Loucy (cell line): ENCODE results near the gene GPR173.

Source experiments
- H2AFZ ChIP-seq: fragments of 200-600 bp; sonication (generic); 2 replicates; pipeline ENCODE4 v1.6.0; 2016; ENCODE audit warnings: antibody characterized with exemption, mild to moderate bottlenecking, low read length, moderate library complexity
- H3F3A ChIP-seq: fragments of 200-600 bp; 2 replicates; pipeline ENCODE4 v1.6.0; 2016; ENCODE audit warnings: antibody characterized with exemption, low read depth, mild to moderate bottlenecking
- H3K27me3 ChIP-seq: fragments of 200-600 bp; sonication (generic); 2 replicates; pipeline ENCODE4 v1.6.1; 2014; ENCODE audit warnings: low read length, mild to moderate bottlenecking; ENCODE audit not compliant: insufficient read depth, poor library complexity, severe bottlenecking
- H3K36me3 ChIP-seq: fragments of 200-600 bp; sonication (generic); 2 replicates; pipeline ENCODE4 v1.6.1; 2016; ENCODE audit warnings: low read length; ENCODE audit not compliant: insufficient read depth
- H3K4me1 ChIP-seq: fragments of 200-600 bp; sonication (generic); 2 replicates; pipeline ENCODE4 v1.5.1; 2014; ENCODE audit warnings: low read length, mild to moderate bottlenecking; ENCODE audit not compliant: insufficient read depth, poor library complexity, severe bottlenecking
- H3K4me2 ChIP-seq: fragments of 200-600 bp; sonication (generic); 2 replicates; pipeline ENCODE4 v1.6.0; 2014; ENCODE audit warnings: antibody characterized with exemption, low read length, low read depth, mild to moderate bottlenecking; ENCODE audit not compliant: poor library complexity, severe bottlenecking
- H3K4me3 ChIP-seq: fragments of 200-600 bp; sonication (generic); 2 replicates; pipeline ENCODE4 v1.5.1; 2014; ENCODE audit warnings: low read length, mild to moderate bottlenecking, mixed read lengths; ENCODE audit not compliant: poor library complexity, severe bottlenecking
- H3K79me2 ChIP-seq: fragments of 200-600 bp; sonication (generic); 2 replicates; pipeline ENCODE4 v1.6.1; 2014; ENCODE audit warnings: low read length; ENCODE audit not compliant: insufficient read depth
- H3K9ac ChIP-seq: fragments of 200-600 bp; sonication (generic); 2 replicates; pipeline ENCODE4 v1.6.0; 2014; ENCODE audit warnings: mild to moderate bottlenecking, low read depth, low read length, moderate library complexity; ENCODE audit not compliant: poor library complexity, severe bottlenecking
- H3K9me2 ChIP-seq: fragments of 200-600 bp; sonication (generic); replicated peaks from 2 replicates; pipeline ENCODE4 v1.6.1; 2016; ENCODE audit warnings: low read depth, low read length, mixed read lengths
- H3K9me3 ChIP-seq: fragments of 200-600 bp; sonication (generic); 2 replicates; pipeline ENCODE4 v1.6.1; 2014; ENCODE audit warnings: mild to moderate bottlenecking, antibody characterized with exemption, low read length, low read depth; ENCODE audit not compliant: insufficient read depth
- H4K20me1 ChIP-seq: fragments of 200-600 bp; sonication (generic); 2 replicates; pipeline ENCODE4 v1.6.0; 2014; ENCODE audit warnings: antibody characterized with exemption, low read length, mild to moderate bottlenecking; ENCODE audit not compliant: insufficient read depth, poor library complexity, severe bottlenecking
- EZH2phosphoT487 ChIP-seq: fragments of 200-600 bp; IDR thresholded peaks from 2 replicates; pipeline ENCODE4 v1.6.1; 2018; ENCODE audit warnings: antibody characterized with exemption, mild to moderate bottlenecking, moderate library complexity, borderline replicate concordance
- TF ChIP-seq, protein P1 (sequence below): fragments of 200-600 bp; sonication (generic); conservative IDR thresholded peaks from 2 replicates; pipeline ENCODE4 v1.5.1; 2014; ENCODE audit warnings: mild to moderate bottlenecking, antibody characterized with exemption, low read length

GPR173 gene

DNA sequence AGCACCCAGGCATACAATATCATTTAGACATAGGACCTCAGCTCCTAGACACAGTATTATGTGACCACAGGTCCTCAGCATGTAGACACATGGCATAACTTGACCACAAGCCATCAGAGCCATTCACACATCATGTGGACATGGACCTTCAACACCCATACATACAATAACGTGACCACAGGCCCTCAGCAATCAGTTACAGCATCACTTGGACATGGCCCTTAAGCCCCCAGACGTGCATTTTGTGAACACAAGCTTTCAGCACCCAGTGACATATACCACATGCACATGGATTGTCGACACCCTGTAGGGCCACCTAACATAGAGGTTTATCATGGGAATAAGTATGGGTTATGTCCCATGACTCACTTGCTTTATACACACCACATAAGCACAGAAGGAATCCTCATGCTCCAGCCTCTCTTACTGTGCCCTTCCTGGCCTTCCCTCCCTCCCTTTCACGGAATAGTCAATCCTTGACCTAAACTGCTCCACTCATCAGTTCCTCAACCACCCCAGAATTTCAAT is 35.5 kb downstream of the GPR173 start:
- H3K4me3 ChIP-seq: peak overlapping the region; percentile 79

DNA sequence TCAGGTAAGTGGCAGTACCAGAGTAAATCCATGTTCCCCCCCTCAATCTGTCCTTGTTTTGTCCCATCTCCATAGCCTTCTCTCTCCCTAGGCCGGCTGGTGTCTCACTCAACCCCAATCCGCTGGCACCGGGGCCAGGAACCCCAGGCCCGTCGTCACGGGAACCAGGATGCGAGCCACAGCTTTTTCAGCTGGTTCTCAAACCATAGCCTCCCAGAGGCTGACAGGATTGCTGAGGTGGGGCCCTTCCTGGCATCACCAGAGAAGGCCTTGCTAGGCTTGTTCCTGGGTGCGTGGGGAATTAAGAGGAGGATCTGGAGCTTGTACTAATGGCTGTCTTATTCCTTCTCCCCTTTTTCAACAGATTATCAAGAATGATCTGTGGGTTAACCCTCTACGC is 36.3 kb downstream of the GPR173 start:
- Histone ChIP-seq H3K4me1 (no peaks in the 10 kb centered on the region), H3K27me3 (no peaks in the 10 kb centered on the region), H4K20me1 (peaks cover 7% of the 10 kb centered on the region), H3K36me3 (peaks cover 5% of the 10 kb centered on the region; the same call in 1 of the 2 replicates), H3K4me2 (no peak overlapping the region), H3K9me2 (no peaks in the 10 kb centered on the region), H3F3A (no peaks in the 10 kb centered on the region), H3K79me2 (peaks cover 17% of the 10 kb centered on the region; the same call in 1 of the 2 replicates), H2AFZ (no peak overlapping the region), H3K9ac (no peak overlapping the region), H3K9me3 (no peaks in the 10 kb centered on the region), H3K4me3 (no peak overlapping the region)
- no peak for TF ChIP-seq EZH2phosphoT487
- TF ChIP-seq, protein P1, sequence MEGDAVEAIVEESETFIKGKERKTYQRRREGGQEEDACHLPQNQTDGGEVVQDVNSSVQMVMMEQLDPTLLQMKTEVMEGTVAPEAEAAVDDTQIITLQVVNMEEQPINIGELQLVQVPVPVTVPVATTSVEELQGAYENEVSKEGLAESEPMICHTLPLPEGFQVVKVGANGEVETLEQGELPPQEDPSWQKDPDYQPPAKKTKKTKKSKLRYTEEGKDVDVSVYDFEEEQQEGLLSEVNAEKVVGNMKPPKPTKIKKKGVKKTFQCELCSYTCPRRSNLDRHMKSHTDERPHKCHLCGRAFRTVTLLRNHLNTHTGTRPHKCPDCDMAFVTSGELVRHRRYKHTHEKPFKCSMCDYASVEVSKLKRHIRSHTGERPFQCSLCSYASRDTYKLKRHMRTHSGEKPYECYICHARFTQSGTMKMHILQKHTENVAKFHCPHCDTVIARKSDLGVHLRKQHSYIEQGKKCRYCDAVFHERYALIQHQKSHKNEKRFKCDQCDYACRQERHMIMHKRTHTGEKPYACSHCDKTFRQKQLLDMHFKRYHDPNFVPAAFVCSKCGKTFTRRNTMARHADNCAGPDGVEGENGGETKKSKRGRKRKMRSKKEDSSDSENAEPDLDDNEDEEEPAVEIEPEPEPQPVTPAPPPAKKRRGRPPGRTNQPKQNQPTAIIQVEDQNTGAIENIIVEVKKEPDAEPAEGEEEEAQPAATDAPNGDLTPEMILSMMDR: no peak

More for the DNA sequence above, 35.5 kb downstream of the GPR173 start:
- Histone ChIP-seq H3F3A (no peaks in the 10 kb centered on the region), H3K9me3 (no peaks in the 10 kb centered on the region), H4K20me1 (peaks cover 7% of the 10 kb centered on the region), H3K4me2 (peak overlapping the region; percentile 91), H3K4me1 (no peaks in the 10 kb centered on the region), H3K27me3 (no peaks in the 10 kb centered on the region), H2AFZ (no peak overlapping the region), H3K79me2 (peaks cover 17% of the 10 kb centered on the region; the same call in 1 of the 2 replicates), H3K36me3 (peaks cover 5% of the 10 kb centered on the region; the same call in 1 of the 2 replicates), H3K9ac (no peak overlapping the region), H3K9me2 (no peaks in the 10 kb centered on the region)
- TF ChIP-seq EZH2phosphoT487: no peak
- TF ChIP-seq, protein P1: no peak

DNA sequence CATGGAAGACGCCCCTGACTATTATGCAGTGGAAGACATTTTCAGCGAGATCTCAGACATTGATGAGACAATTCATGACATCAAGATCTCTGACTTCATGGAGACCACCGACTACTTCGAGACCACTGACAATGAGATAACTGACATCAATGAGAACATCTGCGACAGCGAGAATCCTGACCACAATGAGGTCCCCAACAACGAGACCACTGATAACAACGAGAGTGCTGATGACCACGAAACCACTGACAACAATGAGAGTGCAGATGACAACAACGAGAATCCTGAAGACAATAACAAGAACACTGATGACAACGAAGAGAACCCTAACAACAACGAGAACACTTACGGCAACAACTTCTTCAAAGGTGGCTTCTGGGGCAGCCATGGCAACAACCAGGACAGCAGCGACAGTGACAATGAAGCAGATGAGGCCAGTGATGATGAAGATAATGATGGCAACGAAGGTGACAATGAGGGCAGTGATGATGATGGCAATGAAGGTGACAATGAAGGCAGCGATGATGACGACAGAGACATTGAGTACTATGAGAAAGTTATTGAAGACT is 37.2 kb downstream of the GPR173 start:
- no peak for TF ChIP-seq EZH2phosphoT487
- TF ChIP-seq, protein P1: no peak
- peaks cover 7% of the 10 kb centered on the region for H4K20me1 ChIP-seq

More for the DNA sequence above, 37.2 kb downstream of the GPR173 start:
- no peaks in the 10 kb centered on the region for H3K27me3 ChIP-seq
- H3K9me2 ChIP-seq: no peaks in the 10 kb centered on the region
- no peaks in the 10 kb centered on the region for H3K9me3 ChIP-seq
- no peaks in the 10 kb centered on the region for H3F3A ChIP-seq
- no peak overlapping the region for H2AFZ ChIP-seq
- H3K4me1 ChIP-seq: no peaks in the 10 kb centered on the region
- H3K4me2 ChIP-seq: no peak overlapping the region
- H3K4me3 ChIP-seq: no peak overlapping the region
- H3K9ac ChIP-seq: no peak overlapping the region
- H3K79me2 ChIP-seq: peaks cover 17% of the 10 kb centered on the region; the same call in 1 of the 2 replicates
- H3K36me3 ChIP-seq: peaks cover 5% of the 10 kb centered on the region; the same call in 1 of the 2 replicates
